ENCODE results near the gene PAGE3.

PAGE3 gene

GRCh38 chrX:55264816-55265215 lies at the start of gene PAGE3:
Gene PAGE3, minus strand, starts transcription at chrX:55264916. Its CDS starts 1,013 bp downstream, at chrX:55263903.
- no peak for DNase-seq

GRCh38 chrX:55312655-55313054 lies 47.9 kb upstream of the PAGE3 start:
- DNase-seq, result no peak

- no peak for DNase-seq
These were observed 26.2 kb upstream of the PAGE3 start for GRCh38 chrX:55290963-55291362.

GRCh38 chrX:55279832-55280231 lies 15.1 kb upstream of the PAGE3 start:
- DNase-seq, result no peak

GRCh38 chrX:55260806-55261205 lies 3.9 kb downstream of the PAGE3 start:
- DNase-seq, result no peak

GRCh38 chrX:55253528-55253927 lies 11.2 kb downstream of the PAGE3 start:
- DNase-seq, result no peak

GRCh38 chrX:55240788-55241340 lies 23.9 kb downstream of the PAGE3 start:
- DNase-seq, result no peak

GRCh38 chrX:55220119-55220794 lies 44.5 kb downstream of the PAGE3 start, which contains the start of gene PAGE5:
Gene PAGE5, plus strand, starts transcription at chrX:55220346. Its CDS starts 1,037 bp downstream, at chrX:55221383.
- no peak for DNase-seq

GRCh38 chrX:55213381-55213780 lies 51.3 kb downstream of the PAGE3 start:
- no peak for DNase-seq

GRCh38 chrX:55210931-55211677 lies 53.6 kb downstream of the PAGE3 start:
- DNase-seq, result no peak
